Measurements from ENCODE around the gene JAZF1.

JAZF1 gene

DNA sequence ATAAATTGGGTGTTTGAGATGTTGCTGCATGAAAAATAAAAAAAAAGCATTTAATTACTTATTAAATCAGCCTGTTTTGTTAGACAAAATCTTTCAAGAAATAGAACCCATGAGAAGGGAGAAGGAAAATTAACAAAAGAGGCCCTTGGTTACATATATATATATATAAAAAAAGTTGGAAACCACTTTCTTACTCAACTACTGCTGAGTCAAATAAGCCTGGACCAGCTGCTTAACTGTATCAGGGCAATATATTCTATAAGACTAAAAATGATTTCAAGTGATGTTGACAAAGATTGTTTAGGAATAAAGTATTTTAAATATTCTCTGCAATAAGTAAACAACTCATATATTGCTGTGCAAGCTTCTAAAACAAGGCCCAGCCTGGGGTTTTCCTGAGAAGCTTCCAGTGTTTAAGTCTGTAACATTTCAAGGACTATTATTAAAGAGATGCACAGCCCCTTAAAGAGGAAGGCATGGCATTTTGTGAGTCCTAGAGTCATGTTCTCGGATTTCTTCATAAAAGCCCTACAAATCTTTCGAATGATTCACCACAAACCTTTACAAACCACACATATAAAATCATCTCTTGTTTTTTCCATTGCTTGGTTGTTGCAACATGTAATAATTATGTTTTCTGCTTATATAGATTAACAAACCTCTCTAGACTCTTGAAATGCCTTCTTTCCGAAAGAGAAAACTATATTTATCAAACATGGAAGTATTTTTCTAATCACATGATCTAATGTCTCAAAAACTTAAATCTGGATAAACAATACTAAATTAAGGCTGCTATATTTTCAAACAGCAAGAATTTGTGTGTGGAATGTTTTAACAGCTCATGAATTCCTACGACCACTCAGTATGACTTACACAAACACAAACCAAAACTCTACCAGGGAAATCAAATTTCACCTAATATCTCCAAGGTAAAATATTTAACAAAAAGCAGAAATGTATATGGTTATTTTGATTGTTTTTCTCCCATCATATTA is 14.3 kb downstream of the JAZF1 start:
- no peak for DNase-seq (ENCODE audit: low read depth)

- no peak for DNase-seq (ENCODE audit: low read depth)
Measured at GRCh38 chr7:28165261-28165660, 15.3 kb downstream of the JAZF1 start.

DNA sequence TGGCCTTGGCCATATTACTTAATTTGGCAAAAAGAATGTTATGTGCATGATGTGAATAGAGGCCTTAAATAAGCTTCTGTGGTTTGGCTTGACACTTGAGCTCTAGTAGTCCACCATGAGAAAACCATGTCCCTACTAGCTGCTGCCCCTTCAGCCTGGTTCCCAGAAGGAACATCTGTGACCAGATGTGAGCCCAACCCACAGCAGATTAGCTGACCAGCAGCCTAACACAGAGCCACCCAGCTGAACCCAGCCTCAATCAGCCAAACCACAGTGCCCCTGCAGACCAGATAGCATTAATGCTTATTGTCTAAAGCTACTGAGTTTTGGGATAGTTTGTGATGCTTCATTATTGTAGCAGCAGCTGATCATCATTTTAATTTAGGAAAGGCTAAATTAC is 16.6 kb downstream of the JAZF1 start:
- DNase-seq (ENCODE audit: low read depth), result no peak

GRCh38 chr7:28161331-28161730 is 19.3 kb downstream of the JAZF1 start:
- DNase-seq (ENCODE audit: low read depth), result no peak

DNA sequence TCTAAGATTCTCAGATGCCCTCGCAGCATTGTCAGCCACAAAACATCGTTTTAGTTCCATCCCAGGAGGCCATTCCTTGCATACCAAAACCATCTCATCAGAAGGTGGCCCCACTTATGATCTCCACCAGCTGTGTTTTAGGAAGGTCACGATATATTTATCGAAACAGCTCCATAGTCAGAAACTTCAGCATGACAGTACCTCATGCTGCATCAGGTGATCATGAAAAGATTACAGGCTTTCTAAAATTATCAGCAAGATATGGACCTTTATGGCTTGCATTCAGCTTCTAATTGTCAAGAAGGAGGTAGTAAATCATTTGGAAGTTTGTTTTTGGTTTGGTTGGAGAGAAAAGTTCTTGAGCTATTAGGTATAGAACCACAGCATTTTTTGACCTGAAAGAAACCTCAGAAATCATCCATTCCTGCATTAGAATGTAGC is 20.0 kb downstream of the JAZF1 start:
- DNase-seq (ENCODE audit: low read depth), result no peak

DNA sequence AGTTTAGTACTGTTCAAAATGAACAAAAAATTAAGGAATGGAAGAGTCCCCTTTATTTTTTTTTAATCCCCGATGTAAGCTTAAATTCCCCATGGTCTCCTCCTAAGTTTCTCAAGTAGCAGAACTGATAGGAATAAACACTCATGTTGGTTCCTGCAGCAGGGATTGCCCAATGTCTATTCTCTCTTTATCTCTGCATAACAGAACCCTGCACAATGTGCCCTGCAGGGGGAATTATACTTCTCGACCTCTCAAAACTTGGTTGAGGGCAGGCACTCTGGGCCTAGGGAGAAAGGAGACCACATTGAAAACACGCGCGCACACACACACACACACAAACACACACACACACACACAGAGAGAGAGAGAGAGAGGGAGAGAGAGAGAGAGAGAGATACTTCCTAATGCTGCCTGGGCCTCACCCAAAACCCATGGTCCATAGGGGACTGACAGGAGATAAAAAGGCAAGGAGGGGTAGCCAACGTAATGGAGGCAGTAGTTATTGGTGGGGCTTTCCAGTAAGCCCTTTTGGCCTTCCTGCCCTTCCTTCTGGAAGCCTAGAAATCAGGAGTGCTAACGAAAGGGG is 22.7 kb downstream of the JAZF1 start:
- DNase-seq (ENCODE audit: low read depth), result no peak

GRCh38 chr7:28157076-28157745 is 23.4 kb downstream of the JAZF1 start:
- DNase-seq (ENCODE audit: low read depth), result no peak

DNA sequence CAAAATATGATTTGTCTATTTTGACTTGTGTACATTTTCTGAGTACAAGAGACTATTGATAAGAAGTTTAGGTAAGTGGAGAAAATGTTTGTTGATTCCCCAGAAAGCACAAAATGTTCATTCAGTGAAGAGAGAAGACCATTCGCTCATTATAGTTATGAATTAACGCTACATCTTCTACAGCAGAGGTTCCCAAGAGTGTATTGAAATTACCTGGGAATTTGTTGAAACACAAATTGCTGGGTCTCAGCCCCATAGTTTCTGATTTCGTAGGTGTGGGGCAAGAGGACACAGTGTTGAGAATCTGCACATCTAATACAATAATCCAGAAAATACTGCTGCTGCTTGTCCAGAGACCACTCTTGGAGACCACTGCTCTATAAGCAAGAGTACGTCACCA is 24.2 kb downstream of the JAZF1 start:
- DNase-seq (ENCODE audit: low read depth), result no peak

DNA sequence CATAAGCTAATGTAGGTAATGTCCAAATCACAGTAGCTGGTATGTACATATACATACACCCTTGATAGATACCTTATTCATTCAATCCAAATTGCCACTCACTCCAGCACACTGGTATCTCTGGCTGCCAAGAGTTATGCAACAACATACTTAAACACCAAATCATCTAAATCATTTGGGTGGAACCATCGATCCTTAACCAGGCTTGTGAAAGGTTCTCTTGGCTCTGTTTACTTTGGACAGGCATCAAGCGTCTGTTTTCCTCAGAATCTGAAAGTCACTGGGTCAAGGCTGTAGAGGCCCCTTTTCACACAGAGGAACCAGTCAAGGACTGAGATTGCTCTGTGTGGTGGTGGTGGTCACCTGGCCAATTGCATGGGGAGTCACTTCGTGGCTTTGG is 24.6 kb downstream of the JAZF1 start:
- DNase-seq (ENCODE audit: low read depth), result no peak

- DNase-seq (ENCODE audit: low read depth), result no peak
Measured at GRCh38 chr7:28155019-28155660, 25.5 kb downstream of the JAZF1 start.

DNA sequence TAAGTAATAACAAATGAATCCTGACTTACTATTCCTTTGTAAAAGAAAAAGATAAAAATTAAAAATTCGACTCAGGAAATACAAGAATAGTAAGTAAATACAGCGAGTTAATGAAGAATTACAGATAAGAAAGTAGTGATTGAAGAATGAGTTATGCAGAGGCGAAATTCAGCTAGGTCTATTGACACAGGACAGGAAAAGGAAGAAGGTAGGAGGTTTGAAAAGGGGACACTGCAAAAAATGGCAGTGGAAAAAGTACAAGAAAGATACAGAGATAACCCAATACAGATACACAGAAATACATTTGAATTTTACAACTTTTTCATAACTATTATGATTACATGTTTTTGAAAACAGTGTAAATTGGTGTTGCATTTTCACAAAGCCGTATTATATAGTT is 28.0 kb downstream of the JAZF1 start:
- DNase-seq (ENCODE audit: low read depth), result no peak

DNA sequence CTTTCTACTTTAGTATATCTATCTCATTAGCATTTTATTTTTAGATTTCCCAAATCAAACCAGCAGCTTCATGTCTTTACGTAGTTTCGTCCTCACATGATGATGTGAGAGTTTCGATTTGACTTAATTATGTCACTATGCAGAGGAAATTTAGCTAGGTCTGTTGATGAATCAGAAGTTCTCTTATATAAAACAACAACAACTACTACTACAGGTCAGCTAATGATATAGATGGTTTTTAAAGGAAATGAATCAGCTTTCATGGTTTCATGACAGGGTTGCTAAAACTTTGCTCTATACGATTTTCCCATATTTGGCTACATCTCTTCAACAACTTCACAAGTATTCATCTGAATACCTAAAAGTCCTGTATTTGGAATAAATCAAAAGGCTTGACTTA is 28.6 kb downstream of the JAZF1 start:
- no peak for DNase-seq (ENCODE audit: low read depth)

- DNase-seq (ENCODE audit: low read depth), result no peak
Measured at GRCh38 chr7:28149291-28150101, 31.1 kb downstream of the JAZF1 start.

GRCh38 chr7:28145931-28146330 is 34.7 kb downstream of the JAZF1 start:
- DNase-seq (ENCODE audit: low read depth), result no peak

- DNase-seq (ENCODE audit: low read depth), result no peak
Measured at GRCh38 chr7:28145090-28145626, 35.4 kb downstream of the JAZF1 start.

DNA sequence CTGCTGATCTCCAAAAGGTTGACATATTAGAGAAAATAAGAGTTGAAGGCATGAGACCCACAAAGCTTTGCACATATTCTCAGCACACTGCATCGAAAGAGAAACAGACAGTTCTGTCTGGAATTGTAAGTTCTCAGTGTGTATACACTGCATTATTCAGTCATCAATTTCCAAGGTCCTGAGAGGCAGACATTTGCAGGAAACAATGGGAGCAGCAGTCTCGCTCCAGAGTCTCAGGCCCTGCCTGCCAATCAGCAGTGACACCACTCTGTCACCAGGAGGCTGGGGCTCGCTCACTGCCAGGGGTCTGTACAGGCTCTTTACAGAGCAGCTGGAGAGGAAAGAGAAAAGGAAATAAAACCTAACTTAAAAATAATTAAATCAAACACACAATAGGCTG is 36.3 kb downstream of the JAZF1 start:
- no peak for DNase-seq (ENCODE audit: low read depth)

DNA sequence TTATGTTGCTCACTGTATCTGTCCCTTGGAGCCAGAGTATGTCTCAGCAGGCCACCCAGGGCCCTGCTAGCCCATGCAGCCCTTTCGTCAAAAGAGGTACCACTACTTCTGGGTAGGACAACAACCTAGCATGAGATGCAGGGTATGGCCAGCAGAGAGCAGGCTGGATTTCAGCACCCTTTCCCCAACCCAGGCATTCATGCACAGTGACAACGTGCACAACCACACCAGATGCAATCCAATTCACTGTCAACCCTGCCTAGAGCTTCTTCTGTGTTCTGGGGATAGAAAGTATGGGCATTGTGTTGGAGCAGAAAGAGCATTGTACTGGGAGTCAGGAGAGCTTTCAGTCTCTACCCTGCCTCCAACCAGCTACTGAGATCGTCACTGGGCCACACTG is 37.9 kb downstream of the JAZF1 start:
- DNase-seq (ENCODE audit: low read depth), result no peak

DNA sequence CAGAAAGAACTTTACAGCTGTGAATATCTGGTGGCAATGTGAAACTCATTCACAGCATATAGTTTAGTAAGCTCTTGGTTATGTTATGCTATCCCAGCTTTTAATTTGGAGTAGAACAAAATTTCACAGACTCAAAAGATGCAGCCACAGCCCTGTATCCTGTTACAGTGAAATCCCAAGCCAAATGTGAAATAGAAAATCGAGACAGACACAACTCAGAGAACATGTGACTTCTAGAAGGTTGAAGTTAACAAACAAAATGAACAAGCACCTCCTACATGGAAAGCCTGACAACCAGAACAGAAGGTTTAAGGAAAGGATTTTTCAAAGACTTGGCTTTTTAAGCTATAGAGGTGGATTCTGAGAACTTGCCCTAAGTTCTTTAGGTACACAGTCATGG is 39.6 kb downstream of the JAZF1 start:
- DNase-seq (ENCODE audit: low read depth), result no peak

DNA sequence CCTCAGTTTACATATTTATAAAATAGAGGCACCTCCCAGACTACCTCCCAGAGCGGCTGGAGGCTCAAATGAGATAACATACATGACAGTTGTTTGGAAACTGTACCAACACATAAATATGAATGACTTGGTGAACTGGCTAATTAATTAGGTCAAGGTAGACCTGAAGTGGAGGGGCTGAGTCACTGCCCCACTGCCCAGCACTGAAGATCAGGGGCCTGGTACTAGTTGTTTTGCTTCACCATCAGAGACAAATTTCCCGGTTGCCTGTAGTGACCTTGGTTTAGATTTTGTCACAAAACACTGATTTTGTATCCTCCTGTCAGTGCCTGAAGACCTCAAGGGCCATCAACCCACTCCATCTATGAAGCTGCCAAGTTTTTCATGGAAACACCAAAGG is 41.8 kb downstream of the JAZF1 start:
- DNase-seq (ENCODE audit: low read depth), result no peak

DNA sequence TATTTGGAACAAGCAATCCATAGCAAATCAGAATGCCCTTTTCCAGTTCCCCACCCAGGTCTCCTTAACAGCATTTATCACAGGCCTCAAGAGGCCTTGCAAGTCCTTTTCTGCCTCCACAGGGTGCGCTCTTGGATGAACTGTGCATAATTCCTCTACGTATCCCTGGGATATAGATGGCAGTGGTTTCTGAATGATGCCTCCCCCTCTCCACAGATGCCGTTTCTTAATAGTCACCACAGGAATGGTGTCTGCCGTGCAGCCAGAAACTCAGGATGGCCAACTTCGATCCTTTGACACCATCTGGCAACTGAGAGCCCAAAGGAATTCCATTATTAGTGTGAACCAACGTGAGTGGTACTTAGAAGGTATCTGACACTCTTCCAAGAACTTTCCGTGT is 43.1 kb downstream of the JAZF1 start:
- DNase-seq (ENCODE audit: low read depth), result no peak

DNA sequence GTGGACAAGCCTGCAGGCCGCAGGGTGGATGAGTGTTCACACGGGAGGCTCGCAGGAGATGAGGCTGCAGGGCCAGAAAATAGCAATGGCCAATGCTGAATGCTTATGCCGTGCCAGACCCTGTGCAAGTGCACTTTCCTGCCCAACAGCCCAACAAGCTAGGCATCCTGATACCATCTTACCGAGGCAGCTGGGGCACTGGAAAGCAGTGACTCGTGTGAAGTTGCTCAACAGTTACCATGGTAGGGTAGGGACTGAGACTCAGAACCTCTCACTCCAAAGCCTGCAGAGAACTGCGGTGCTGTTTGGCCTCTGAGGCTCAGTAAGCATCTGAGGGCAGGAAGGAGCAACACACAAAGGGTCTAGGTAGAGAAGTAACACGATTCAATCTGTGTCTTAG is 43.7 kb downstream of the JAZF1 start:
- DNase-seq (ENCODE audit: low read depth), result no peak
